MCF 10A (cell line): ENCODE results near the gene SLC2A10. TPM values are rescaled to one million over a fixed set of nuclear protein-coding genes. Genes with fewer than 3 reads are reported as not detected.

ENCODE experiments used
- BruUV-seq: library from RNA; stranded (reverse); fragments of 400-500 nt; replicated peaks from 2 replicates; lab custom pipeline; 2021; lab: Mats Ljungman, UMichigan
- CTCF ChIA-PET: fragments of 300-600 bp; sonication (Branson Sonifier 250); formaldehyde crosslinking; extraction: SDS; loops from one replicate; lab custom pipeline; 2021; ENCODE audit warnings: antibody characterized with exemption, inconsistent platforms; lab: Yijun Ruan, JAX
- POLR2A ChIA-PET: fragments of 300-600, 350-650 bp; sonication (Branson Sonifier 250); formaldehyde crosslinking; extraction: SDS; loops from one replicate; lab custom pipeline; 2020; ENCODE audit warnings: antibody characterized with exemption, inconsistent platforms; lab: Yijun Ruan, JAX
- DNase-seq: peaks from one replicate; pipeline ENCODE4 v3.0.0-alpha.2; 2018; ENCODE audit not compliant: unreplicated experiment
- H3K27ac Mint-ChIP-seq: one replicate; pipeline ENCODE4 v1.8.0; 2022; ENCODE audit warnings: mild to moderate bottlenecking, low read depth, mixed read lengths; ENCODE audit not compliant: unreplicated experiment
- H3K27me3 Mint-ChIP-seq: one replicate; pipeline ENCODE4 v1.8.0; 2022; ENCODE audit warnings: mixed read lengths; ENCODE audit not compliant: insufficient read depth, unreplicated experiment
- H3K36me3 Mint-ChIP-seq: one replicate; pipeline ENCODE4 v1.8.0; 2022; ENCODE audit warnings: mild to moderate bottlenecking, moderate library complexity, mixed read lengths; ENCODE audit not compliant: insufficient read depth, unreplicated experiment
- H3K4me1 Mint-ChIP-seq: one replicate; pipeline ENCODE4 v1.8.0; 2022; ENCODE audit warnings: mixed read lengths; ENCODE audit not compliant: insufficient read depth, unreplicated experiment
- H3K4me3 Mint-ChIP-seq: one replicate; pipeline ENCODE4 v1.8.0; 2022; ENCODE audit warnings: mild to moderate bottlenecking, moderate library complexity, mixed read lengths; ENCODE audit not compliant: unreplicated experiment
- H3K9me3 Mint-ChIP-seq: one replicate; pipeline ENCODE4 v1.8.0; 2022; ENCODE audit warnings: mixed read lengths; ENCODE audit not compliant: unreplicated experiment
- intact Hi-C: fragments of 100-400 bp; cut with micrococcal nuclease; formaldehyde crosslinking; loops from 2 replicates; pipeline ENCODE4 v1.14.1; 2022
- total RNA-seq: library from RNA; stranded (reverse); gene quantifications from 2 replicates; pipeline ENCODE4 v1.2.3, GENCODE V29; 2022
- TF ChIP-seq, protein P1 (sequence below): fragments of 200-600 bp; IDR thresholded peaks from one replicate; pipeline ENCODE4 v1.8.0; 2022; ENCODE audit warnings: antibody characterized with exemption, mild to moderate bottlenecking; ENCODE audit not compliant: unreplicated experiment

SLC2A10 gene
- total RNA-seq, 1 experiment from 2014 or later: not detected

DNA sequence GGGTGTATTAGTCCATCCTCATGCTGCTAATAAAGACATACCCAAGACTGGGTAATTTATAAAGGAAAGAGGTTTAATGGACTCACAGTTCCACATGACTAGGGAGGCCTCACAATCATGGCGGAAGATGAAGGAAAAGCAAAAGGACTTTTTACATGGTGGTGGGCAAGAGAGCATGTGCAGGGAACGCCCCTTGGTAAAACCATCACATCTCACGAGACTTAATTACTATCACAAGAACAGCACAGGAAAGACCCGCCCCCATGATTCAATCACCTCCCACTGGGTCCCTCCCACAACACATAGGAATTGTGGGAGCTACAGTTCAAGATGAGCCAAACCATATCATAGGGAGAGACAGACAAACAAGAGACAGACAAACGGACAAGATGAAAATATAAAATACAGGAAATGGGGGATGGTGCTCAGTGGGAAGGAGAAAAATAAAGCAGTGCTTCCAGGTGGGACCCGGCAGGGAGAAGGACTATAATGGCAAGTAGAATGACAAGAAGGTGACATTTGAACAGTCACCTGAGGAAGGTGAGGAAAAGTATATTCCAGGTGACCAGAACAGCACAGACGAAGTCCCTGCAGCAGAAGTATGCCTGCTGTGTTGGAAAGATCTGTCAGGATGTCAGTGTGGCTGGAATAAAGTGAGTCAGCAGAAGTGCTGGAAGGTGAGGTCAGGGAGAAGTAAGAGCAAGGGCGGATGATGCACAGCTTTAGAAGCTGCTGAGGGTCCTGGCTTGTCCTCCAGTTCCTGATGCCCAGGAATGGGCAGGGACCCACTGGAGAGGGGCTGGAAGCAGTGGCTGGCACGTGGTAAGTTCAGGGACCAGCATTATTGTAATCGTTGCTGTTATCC is 61.1 kb downstream of the SLC2A10 start:
- no peak for DNase-seq
- TF ChIP-seq, protein P1, sequence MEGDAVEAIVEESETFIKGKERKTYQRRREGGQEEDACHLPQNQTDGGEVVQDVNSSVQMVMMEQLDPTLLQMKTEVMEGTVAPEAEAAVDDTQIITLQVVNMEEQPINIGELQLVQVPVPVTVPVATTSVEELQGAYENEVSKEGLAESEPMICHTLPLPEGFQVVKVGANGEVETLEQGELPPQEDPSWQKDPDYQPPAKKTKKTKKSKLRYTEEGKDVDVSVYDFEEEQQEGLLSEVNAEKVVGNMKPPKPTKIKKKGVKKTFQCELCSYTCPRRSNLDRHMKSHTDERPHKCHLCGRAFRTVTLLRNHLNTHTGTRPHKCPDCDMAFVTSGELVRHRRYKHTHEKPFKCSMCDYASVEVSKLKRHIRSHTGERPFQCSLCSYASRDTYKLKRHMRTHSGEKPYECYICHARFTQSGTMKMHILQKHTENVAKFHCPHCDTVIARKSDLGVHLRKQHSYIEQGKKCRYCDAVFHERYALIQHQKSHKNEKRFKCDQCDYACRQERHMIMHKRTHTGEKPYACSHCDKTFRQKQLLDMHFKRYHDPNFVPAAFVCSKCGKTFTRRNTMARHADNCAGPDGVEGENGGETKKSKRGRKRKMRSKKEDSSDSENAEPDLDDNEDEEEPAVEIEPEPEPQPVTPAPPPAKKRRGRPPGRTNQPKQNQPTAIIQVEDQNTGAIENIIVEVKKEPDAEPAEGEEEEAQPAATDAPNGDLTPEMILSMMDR: no peak
- Mint-ChIP-seq H3K9me3 (peaks cover 3% of the 10 kb centered on the region), H3K27ac (no peak overlapping the region), H3K27me3 (peaks cover 4% of the 10 kb centered on the region), H3K4me3 (no peak overlapping the region), H3K4me1 (peaks cover 6% of the 10 kb centered on the region), H3K36me3 (no peaks in the 10 kb centered on the region)
- BruUV-seq: no TSS peak
- intact Hi-C loops: no loop called here
- CTCF ChIA-PET: interaction anchor here (1.0 to 3.4 kb wide), 2 partner anchors 17 to 255 kb away, joined by 3 to 22 read pairs; no protein-coding TSS in a partner anchor
- POLR2A ChIA-PET: no interaction called here

DNA sequence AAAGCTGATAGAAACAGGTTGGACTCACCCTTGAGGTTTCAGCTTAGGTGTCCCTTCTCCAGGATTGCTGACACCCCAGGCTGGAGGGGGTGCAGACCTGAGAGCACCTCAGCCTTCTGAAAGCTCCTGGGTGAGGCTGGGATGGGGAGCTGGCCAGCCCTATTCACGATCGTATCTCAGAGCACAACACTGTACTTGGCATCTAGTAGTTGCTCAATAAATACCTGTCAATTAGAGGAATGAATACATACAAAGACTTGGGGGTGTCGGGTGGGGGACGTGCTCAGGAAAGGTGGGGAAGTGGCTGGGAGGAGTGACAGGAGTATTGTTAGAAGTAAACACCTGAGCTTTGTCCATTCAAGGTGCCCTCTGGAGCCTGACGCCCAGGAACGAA is 61.7 kb downstream of the SLC2A10 start:
- ChIA-PET CTCF (interaction anchor here (0.6 to 3.4 kb wide), 3 partner anchors 17 to 68 kb away, joined by 3 to 22 read pairs (median 3); no protein-coding TSS in a partner anchor), POLR2A (interaction anchor here (0.5 to 0.7 kb wide), 4 partner anchors 377 to 749 kb away, joined by 3 to 5 read pairs (median 3); no protein-coding TSS in a partner anchor)
- H3K4me3 Mint-ChIP-seq: no peak overlapping the region
- no peak for DNase-seq
- no TSS peak for BruUV-seq
- no peaks in the 10 kb centered on the region for H3K36me3 Mint-ChIP-seq
- intact Hi-C loops: no loop called here
- TF ChIP-seq, protein P1: no peak
- peaks cover 9% of the 10 kb centered on the region for H3K9me3 Mint-ChIP-seq
- H3K4me1 Mint-ChIP-seq: peaks cover 6% of the 10 kb centered on the region
- no peak overlapping the region for H3K27ac Mint-ChIP-seq
- peaks cover 10% of the 10 kb centered on the region for H3K27me3 Mint-ChIP-seq

GRCh38 chr20:46772901-46773300 is 63.5 kb downstream of the SLC2A10 start:
- peaks cover 6% of the 10 kb centered on the region for H3K4me1 Mint-ChIP-seq
- H3K27ac Mint-ChIP-seq: no peak overlapping the region
- peaks cover 18% of the 10 kb centered on the region for H3K27me3 Mint-ChIP-seq
- DNase-seq: no peak
- POLR2A ChIA-PET: no interaction called here
- H3K36me3 Mint-ChIP-seq: no peaks in the 10 kb centered on the region
- BruUV-seq: no TSS peak
- TF ChIP-seq, protein P1: no peak
- H3K4me3 Mint-ChIP-seq: no peak overlapping the region
- CTCF ChIA-PET: no interaction called here
- intact Hi-C loops: no loop called here
- peaks cover 9% of the 10 kb centered on the region for H3K9me3 Mint-ChIP-seq

DNA sequence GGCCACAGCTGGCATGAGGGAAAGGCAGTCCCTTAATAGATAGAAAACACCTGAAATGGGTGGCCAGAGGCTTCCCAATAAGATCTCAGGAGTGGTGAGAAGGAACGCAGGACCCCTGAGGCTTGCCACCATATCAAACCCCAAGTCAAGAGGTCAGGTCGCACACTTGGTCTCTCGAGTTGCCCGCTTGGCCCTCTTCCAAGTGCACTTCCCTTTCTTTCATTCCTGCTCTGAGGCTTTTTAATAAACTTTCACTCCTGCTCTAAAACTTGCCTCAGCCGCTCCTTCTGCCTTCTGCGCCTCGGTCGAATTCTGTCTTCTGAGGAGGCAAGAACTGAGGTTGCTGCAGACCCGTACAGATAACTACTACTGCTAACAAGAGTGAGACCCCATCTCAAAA is 64.2 kb downstream of the SLC2A10 start:
- ChIA-PET POLR2A (no interaction called here), CTCF (interaction anchor here (0.8 kb wide), 1 partner anchor 16 kb away, joined by 3 read pairs; no protein-coding TSS in a partner anchor)
- H3K27ac Mint-ChIP-seq: no peak overlapping the region
- peaks cover 6% of the 10 kb centered on the region for H3K4me1 Mint-ChIP-seq
- TF ChIP-seq, protein P1: no peak
- peaks cover 18% of the 10 kb centered on the region for H3K27me3 Mint-ChIP-seq
- H3K4me3 Mint-ChIP-seq: no peak overlapping the region
- BruUV-seq: no TSS peak
- H3K9me3 Mint-ChIP-seq: peaks cover 9% of the 10 kb centered on the region
- no peak for DNase-seq
- intact Hi-C loops: no loop called here
- H3K36me3 Mint-ChIP-seq: no peaks in the 10 kb centered on the region
